ENCODE measurements around the gene SMPD3. TPM values are rescaled to one million over a fixed set of nuclear protein-coding genes. Genes with fewer than 3 reads are reported as not detected.

The SMPD3 gene
- total and polyA plus RNA-seq, 2 donors (not counting 3 experiments of a cell fraction or from before 2014, with no cell fraction given), result not detected

GRCh38 chr16:68416057-68417046 is 32.0 kb downstream of the SMPD3 start:
- FAIRE-seq (no peak), DNase-seq (ENCODE audit: low read depth, low spot score) (no peak)
- H3K9me3 ChIP-seq (replicated peaks; ENCODE audit: control insufficient read depth, insufficient read depth, low read length), result no peaks in the 10 kb centered on the region
- no peak overlapping the region for H3K4me2 ChIP-seq (ENCODE audit: insufficient read depth, low read length)
- no peaks in the 10 kb centered on the region for H3K36me3 ChIP-seq (ENCODE audit: control insufficient read depth in 2 of 2, extremely low read depth in 1 of 2, insufficient read depth in 2 of 2, low read length in 2 of 2)
- ChIA-PET CTCF (interaction anchor here (0.9 to 2.9 kb wide), 3 partner anchors 9 to 20 kb away, joined by 3 to 8 read pairs (median 4); no protein-coding TSS in a partner anchor), POLR2A (interaction anchor here (0.7 kb wide), 1 partner anchor 13 kb away, joined by 5 read pairs; no protein-coding TSS in a partner anchor)
- no peaks in the 10 kb centered on the region for H4K20me1 ChIP-seq (replicated peaks; ENCODE audit: control insufficient read depth, extremely low read depth, insufficient read depth, low read length)
- BruUV-seq (replicated peaks), result no TSS peak
- H3K4me1 ChIP-seq (ENCODE audit: control insufficient read depth, extremely low read depth, insufficient read depth, low read length), result no peaks in the 10 kb centered on the region
- H3K4me3 ChIP-seq (replicated peaks in 1 of 3; ENCODE audit: insufficient read depth in 1 of 3, low read depth in 1 of 3, low read length in 3 of 3), result no peak overlapping the region
- H3K9me1 ChIP-seq (replicated peaks; ENCODE audit: control insufficient read depth, extremely low read depth, insufficient read depth, low read length), result no peaks in the 10 kb centered on the region
- no peak overlapping the region for H3K9ac ChIP-seq (replicated peaks; ENCODE audit: extremely low read depth, insufficient read depth, low read length)
- intact Hi-C loops (cut with micrococcal nuclease) (no loop called here), dilution Hi-C loops (cut with MboI; ENCODE audit: extremely low pct_ligation_motif_present, low sequenced_read_pairs) (no loop called here)
- H3K27me3 ChIP-seq (ENCODE audit: control insufficient read depth in 2 of 2, insufficient read depth in 2 of 2, low read length in 2 of 2), result peaks cover 2 to 5% of the 10 kb centered on the region in 2 experiments
- no peak overlapping the region for H2AFZ ChIP-seq (ENCODE audit: low read depth, low read length)
- H3K79me2 ChIP-seq (ENCODE audit: control insufficient read depth, insufficient read depth, low read length), result no peaks in the 10 kb centered on the region
- H3K27ac ChIP-seq (ENCODE audit: insufficient read depth, low read depth, low read length), result no peak overlapping the region
- no peak for TF ChIP-seq POLR2AphosphoS5 (IDR thresholded peaks at IDR 0.05; ENCODE audit: insufficient read depth, low read depth, low read length)
- TF ChIP-seq GATA2 (IDR thresholded peaks at IDR 0.05; ENCODE audit: insufficient read depth, insufficient read length, low read depth, low read length), result no peak

GRCh38 chr16:68414581-68414980 is 33.7 kb downstream of the SMPD3 start:
- CTCF ChIA-PET, result interaction anchor here (2.2 kb wide), 1 partner anchor 18 kb away, joined by 7 read pairs; no protein-coding TSS in a partner anchor
- Histone ChIP-seq H3K27me3 (ENCODE audit: control insufficient read depth in 2 of 2, insufficient read depth in 2 of 2, low read length in 2 of 2) (peaks cover 2 to 5% of the 10 kb centered on the region in 2 experiments), H3K9me1 (replicated peaks; ENCODE audit: control insufficient read depth, extremely low read depth, insufficient read depth, low read length) (no peaks in the 10 kb centered on the region), H4K20me1 (replicated peaks; ENCODE audit: control insufficient read depth, extremely low read depth, insufficient read depth, low read length) (no peaks in the 10 kb centered on the region), H3K9me3 (replicated peaks; ENCODE audit: control insufficient read depth, insufficient read depth, low read length) (no peaks in the 10 kb centered on the region), H3K4me2 (ENCODE audit: insufficient read depth, low read length) (no peak overlapping the region), H3K79me2 (ENCODE audit: control insufficient read depth, insufficient read depth, low read length) (no peaks in the 10 kb centered on the region), H3K27ac (ENCODE audit: insufficient read depth, low read depth, low read length) (no peak overlapping the region), H2AFZ (ENCODE audit: low read depth, low read length) (no peak overlapping the region), H3K36me3 (ENCODE audit: control insufficient read depth in 2 of 2, extremely low read depth in 1 of 2, insufficient read depth in 2 of 2, low read length in 2 of 2) (no peaks in the 10 kb centered on the region), H3K4me1 (ENCODE audit: control insufficient read depth, extremely low read depth, insufficient read depth, low read length) (no peaks in the 10 kb centered on the region), H3K9ac (replicated peaks; ENCODE audit: extremely low read depth, insufficient read depth, low read length) (no peak overlapping the region), H3K4me3 (replicated peaks in 1 of 3; ENCODE audit: insufficient read depth in 1 of 3, low read depth in 1 of 3, low read length in 3 of 3) (no peak overlapping the region)
- BruUV-seq (replicated peaks), result no TSS peak
- DNase-seq (ENCODE audit: low read depth, low spot score) (no peak), FAIRE-seq (no peak)
- dilution Hi-C loops (cut with MboI; ENCODE audit: extremely low pct_ligation_motif_present, low sequenced_read_pairs), result no loop called here
- POLR2A ChIA-PET, result no interaction called here
- intact Hi-C loops (cut with micrococcal nuclease), result no loop called here
- no peak for TF ChIP-seq POLR2A (IDR thresholded peaks at IDR 0.05; ENCODE audit: low read depth, low read length)

All from endothelial cell of umbilical vein (primary cell).